Ishikawa (cell line): Measurements from ENCODE around the gene TP53BP1.

Experiments used
- MAX ChIP-seq: IDR thresholded peaks from 2 replicates; pipeline ENCODE4 v1.6.1; 2012
- YY1 ChIP-seq: IDR thresholded peaks from 2 replicates; pipeline ENCODE4 v1.6.1; 2012; ENCODE audit warnings: low read depth

- TF ChIP-seq YY1 (no peak), MAX (no peak)
These were observed 88.8 kb downstream of the TP53BP1 start for GRCh38 chr15:43404130-43404529.
